ENCODE data around the gene KLC3.

KLC3 gene

DNA sequence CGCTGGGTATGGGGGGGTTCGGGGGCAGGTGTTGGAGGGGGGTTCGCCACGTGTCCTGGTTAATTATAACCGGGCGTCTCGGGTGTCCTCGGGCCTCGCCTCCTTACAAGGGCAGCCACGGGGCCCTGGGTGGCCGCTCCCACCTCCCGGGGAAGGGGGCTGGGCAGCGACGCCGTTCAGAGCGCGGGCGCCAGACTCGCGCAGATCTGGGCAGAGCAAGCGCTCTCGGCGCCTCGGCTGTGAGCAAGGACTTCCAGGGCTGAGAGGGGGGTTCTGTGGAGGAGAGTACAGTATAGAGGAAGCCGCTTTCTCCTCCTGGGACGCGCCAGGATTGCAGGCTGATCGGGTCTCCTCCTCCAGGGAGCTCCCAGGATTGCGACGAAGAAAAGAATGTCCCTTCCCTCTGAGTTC is 16.9 kb upstream of the KLC3 start (continued):
- TF ChIP-seq, protein P1, sequence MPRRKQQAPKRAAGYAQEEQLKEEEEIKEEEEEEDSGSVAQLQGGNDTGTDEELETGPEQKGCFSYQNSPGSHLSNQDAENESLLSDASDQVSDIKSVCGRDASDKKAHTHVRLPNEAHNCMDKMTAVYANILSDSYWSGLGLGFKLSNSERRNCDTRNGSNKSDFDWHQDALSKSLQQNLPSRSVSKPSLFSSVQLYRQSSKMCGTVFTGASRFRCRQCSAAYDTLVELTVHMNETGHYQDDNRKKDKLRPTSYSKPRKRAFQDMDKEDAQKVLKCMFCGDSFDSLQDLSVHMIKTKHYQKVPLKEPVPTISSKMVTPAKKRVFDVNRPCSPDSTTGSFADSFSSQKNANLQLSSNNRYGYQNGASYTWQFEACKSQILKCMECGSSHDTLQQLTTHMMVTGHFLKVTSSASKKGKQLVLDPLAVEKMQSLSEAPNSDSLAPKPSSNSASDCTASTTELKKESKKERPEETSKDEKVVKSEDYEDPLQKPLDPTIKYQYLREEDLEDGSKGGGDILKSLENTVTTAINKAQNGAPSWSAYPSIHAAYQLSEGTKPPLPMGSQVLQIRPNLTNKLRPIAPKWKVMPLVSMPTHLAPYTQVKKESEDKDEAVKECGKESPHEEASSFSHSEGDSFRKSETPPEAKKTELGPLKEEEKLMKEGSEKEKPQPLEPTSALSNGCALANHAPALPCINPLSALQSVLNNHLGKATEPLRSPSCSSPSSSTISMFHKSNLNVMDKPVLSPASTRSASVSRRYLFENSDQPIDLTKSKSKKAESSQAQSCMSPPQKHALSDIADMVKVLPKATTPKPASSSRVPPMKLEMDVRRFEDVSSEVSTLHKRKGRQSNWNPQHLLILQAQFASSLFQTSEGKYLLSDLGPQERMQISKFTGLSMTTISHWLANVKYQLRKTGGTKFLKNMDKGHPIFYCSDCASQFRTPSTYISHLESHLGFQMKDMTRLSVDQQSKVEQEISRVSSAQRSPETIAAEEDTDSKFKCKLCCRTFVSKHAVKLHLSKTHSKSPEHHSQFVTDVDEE (CRISPR knock-in tag; IDR thresholded peaks at IDR 0.05), result no peak
- TF ChIP-seq ISL1 (CRISPR knock-in tag; IDR thresholded peaks at IDR 0.05), result no peak
- no peak for TF ChIP-seq ZNF8 (CRISPR knock-in tag; IDR thresholded peaks at IDR 0.05)

DNA sequence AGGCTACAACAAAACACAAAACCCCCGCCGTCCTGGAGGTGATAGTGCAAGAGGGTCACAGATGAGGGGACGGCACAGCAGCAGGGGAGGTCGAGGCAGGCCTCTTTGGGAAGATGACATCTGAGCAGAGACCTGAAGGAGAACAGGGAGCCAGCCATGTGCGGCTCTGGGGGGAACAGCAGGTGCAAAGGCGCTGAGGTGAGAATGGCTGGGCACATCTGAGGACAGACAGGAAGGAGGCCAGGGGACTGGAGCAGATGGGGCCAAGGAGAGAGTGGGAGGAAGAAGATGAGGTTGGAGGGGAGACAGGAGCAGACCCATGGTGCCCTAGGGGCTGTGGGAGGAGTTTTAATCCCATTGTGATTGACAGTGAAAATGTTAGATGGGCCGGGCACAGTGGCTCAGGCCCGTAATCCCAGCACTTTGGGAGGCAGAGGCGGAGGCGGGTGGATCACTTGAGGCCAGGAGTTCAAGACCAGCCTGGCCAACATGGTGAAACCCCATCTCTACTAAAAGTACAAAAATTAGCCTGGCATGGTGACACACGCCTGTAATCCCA is 16.1 kb upstream of the KLC3 start:
- ATAC-seq, result no peak
- no peak for TF ChIP-seq ARNTL (CRISPR knock-in tag; IDR thresholded peaks at IDR 0.05; ENCODE audit: borderline replicate concordance, low read depth)
- TF ChIP-seq, protein P2, sequence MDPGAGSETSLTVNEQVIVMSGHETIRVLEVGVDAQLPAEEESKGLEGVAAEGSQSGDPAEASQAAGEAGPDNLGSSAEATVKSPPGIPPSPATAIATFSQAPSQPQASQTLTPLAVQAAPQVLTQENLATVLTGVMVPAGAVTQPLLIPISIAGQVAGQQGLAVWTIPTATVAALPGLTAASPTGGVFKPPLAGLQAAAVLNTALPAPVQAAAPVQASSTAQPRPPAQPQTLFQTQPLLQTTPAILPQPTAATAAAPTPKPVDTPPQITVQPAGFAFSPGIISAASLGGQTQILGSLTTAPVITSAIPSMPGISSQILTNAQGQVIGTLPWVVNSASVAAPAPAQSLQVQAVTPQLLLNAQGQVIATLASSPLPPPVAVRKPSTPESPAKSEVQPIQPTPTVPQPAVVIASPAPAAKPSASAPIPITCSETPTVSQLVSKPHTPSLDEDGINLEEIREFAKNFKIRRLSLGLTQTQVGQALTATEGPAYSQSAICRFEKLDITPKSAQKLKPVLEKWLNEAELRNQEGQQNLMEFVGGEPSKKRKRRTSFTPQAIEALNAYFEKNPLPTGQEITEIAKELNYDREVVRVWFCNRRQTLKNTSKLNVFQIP (CRISPR knock-in tag; IDR thresholded peaks at IDR 0.05; ENCODE audit: borderline replicate concordance, low read depth), result no peak
- TF ChIP-seq, protein P3, sequence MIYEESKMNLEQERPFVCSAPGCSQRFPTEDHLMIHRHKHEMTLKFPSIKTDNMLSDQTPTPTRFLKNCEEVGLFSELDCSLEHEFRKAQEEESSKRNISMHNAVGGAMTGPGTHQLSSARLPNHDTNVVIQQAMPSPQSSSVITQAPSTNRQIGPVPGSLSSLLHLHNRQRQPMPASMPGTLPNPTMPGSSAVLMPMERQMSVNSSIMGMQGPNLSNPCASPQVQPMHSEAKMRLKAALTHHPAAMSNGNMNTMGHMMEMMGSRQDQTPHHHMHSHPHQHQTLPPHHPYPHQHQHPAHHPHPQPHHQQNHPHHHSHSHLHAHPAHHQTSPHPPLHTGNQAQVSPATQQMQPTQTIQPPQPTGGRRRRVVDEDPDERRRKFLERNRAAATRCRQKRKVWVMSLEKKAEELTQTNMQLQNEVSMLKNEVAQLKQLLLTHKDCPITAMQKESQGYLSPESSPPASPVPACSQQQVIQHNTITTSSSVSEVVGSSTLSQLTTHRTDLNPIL (CRISPR knock-in tag; IDR thresholded peaks at IDR 0.05; ENCODE audit: low read depth), result no peak
- TF ChIP-seq SNAI2 (CRISPR knock-in tag; IDR thresholded peaks at IDR 0.05), result no peak

DNA sequence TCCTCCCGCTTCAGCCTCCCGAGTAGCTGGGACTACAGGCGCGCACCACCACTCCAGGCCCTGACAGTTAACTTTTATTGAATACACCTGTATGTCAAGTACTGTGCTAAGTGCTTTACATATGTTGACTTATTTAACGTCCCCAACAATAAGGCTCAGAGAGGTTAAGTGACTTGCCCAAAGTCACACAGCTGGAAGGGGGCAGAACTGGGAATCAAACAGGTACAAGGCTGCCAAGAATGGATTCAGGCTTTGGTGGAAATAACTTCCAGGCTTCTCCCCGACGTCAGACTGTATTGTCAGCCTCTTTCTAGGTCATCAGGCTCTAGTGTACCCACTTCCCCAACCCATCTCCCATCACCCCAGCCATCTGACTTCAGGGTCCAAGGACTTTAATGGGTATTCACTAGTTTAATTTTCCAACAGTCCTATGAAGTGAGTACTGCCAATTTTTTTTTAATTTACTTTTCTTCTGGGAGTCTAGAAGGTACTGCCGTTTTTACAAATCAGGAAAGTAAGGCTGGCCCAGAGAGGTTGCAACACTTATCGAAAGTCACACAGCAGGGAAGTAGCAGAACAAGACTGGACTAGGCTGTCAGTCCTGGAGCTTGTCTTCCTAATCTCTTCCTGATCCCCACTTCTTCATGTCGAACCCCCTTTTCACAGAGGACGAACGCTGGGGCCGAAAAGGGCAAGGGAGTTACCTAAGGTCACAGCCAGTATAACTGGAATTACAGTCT is 13.0 kb upstream of the KLC3 start:
- TF ChIP-seq, protein P3 (CRISPR knock-in tag; IDR thresholded peaks at IDR 0.05; ENCODE audit: low read depth), result no peak
- TF ChIP-seq ZC3H10 (CRISPR knock-in tag; IDR thresholded peaks at IDR 0.05) (no peak), ARNTL (CRISPR knock-in tag; IDR thresholded peaks at IDR 0.05; ENCODE audit: borderline replicate concordance, low read depth) (no peak), ESRRG (CRISPR knock-in tag; IDR thresholded peaks at IDR 0.05) (no peak), PPARA (CRISPR knock-in tag; IDR thresholded peaks at IDR 0.05; ENCODE audit: borderline replicate concordance) (no peak), ZNF70 (CRISPR knock-in tag; IDR thresholded peaks at IDR 0.05) (no peak), ZNF565 (CRISPR knock-in tag; conservative IDR thresholded peaks at IDR 0.05; ENCODE audit: low read depth) (no peak), ZNF8 (CRISPR knock-in tag; IDR thresholded peaks at IDR 0.05) (no peak), ZFP30 (CRISPR knock-in tag; IDR thresholded peaks at IDR 0.05) (no peak), BACH2 (CRISPR knock-in tag; IDR thresholded peaks at IDR 0.05; ENCODE audit: borderline replicate concordance) (no peak), GLIS3 (CRISPR knock-in tag; IDR thresholded peaks at IDR 0.05) (no peak), TCF4 (CRISPR knock-in tag; IDR thresholded peaks at IDR 0.05; ENCODE audit: borderline replicate concordance) (no peak), CSDC2 (CRISPR knock-in tag; IDR thresholded peaks at IDR 0.05) (no peak), RARB (CRISPR knock-in tag; IDR thresholded peaks at IDR 0.05) (no peak)
- TF ChIP-seq, protein P2 (CRISPR knock-in tag; IDR thresholded peaks at IDR 0.05; ENCODE audit: borderline replicate concordance, low read depth), result no peak
- TF ChIP-seq, protein P4, sequence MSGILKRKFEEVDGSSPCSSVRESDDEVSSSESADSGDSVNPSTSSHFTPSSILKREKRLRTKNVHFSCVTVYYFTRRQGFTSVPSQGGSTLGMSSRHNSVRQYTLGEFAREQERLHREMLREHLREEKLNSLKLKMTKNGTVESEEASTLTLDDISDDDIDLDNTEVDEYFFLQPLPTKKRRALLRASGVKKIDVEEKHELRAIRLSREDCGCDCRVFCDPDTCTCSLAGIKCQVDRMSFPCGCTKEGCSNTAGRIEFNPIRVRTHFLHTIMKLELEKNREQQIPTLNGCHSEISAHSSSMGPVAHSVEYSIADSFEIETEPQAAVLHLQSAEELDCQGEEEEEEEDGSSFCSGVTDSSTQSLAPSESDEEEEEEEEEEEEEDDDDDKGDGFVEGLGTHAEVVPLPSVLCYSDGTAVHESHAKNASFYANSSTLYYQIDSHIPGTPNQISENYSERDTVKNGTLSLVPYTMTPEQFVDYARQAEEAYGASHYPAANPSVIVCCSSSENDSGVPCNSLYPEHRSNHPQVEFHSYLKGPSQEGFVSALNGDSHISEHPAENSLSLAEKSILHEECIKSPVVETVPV (CRISPR knock-in tag; IDR thresholded peaks at IDR 0.05), result no peak
- TF ChIP-seq, protein P5, sequence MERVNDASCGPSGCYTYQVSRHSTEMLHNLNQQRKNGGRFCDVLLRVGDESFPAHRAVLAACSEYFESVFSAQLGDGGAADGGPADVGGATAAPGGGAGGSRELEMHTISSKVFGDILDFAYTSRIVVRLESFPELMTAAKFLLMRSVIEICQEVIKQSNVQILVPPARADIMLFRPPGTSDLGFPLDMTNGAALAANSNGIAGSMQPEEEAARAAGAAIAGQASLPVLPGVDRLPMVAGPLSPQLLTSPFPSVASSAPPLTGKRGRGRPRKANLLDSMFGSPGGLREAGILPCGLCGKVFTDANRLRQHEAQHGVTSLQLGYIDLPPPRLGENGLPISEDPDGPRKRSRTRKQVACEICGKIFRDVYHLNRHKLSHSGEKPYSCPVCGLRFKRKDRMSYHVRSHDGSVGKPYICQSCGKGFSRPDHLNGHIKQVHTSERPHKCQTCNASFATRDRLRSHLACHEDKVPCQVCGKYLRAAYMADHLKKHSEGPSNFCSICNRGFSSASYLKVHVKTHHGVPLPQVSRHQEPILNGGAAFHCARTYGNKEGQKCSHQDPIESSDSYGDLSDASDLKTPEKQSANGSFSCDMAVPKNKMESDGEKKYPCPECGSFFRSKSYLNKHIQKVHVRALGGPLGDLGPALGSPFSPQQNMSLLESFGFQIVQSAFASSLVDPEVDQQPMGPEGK (CRISPR knock-in tag; IDR thresholded peaks at IDR 0.05; ENCODE audit: borderline replicate concordance), result no peak
- TF ChIP-seq, protein P1 (CRISPR knock-in tag; IDR thresholded peaks at IDR 0.05), result no peak
- ATAC-seq, result no peak

Data from SK-N-SH treated with all-trans-retinoic acid at 6 μM for 48 hours (cell line).